ENCODE results near the gene ADGRB2.

- TF ChIP-seq CTCF (IDR thresholded peaks at IDR 0.05) (no peak), POLR2A (IDR thresholded peaks at IDR 0.05) (no peak)
These were observed 32.6 kb upstream of the ADGRB2 start for GRCh38 chr1:31796707-31797106.
